ENCODE measurements around the gene GALNT13. TPM values are rescaled to one million over a fixed set of nuclear protein-coding genes. Genes with fewer than 3 reads are reported as not detected.

GALNT13 gene
- total and polyA plus RNA-seq, 5 donors, result 0.91 to 4.6 (median 3.6) TPM

DNA sequence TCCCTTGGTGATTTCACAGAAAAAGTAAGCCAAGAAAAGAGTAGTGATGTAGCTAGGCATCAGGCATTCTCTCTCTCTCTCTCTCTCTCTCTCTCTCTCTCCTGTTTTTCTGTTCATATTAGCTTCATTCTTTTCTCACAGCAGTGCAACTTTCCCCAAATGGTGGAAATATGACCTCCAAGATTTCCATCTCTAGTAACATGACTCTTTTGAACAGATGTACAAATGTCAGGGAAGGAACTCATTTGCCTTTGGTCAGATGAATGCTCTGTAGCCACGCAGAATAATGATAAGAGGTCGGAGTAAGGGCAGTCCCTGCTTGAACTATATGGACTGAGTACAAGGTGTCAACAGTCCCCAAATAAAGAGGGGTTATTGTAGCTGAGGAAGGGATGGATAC is 316.2 kb downstream of the GALNT13 start:
- no peak for DNase-seq
- H3K4me1 ChIP-seq (ENCODE audit: control insufficient read depth, insufficient read depth, low read length), result no peaks in the 10 kb centered on the region
- intact Hi-C loops (cut with DNase I), result no loop called here
- H3K4me3 ChIP-seq (ENCODE audit: low read length), result no peak overlapping the region
- 38% methylated on average over 2 of the region's 2 CpGs for WGBS
- no peak overlapping the region for H3K27ac ChIP-seq (ENCODE audit: low read length)
- ATAC-seq, result no peak
- no peaks in the 10 kb centered on the region for H3K27me3 ChIP-seq (ENCODE audit: control insufficient read depth, insufficient read depth)
- H3K9me3 ChIP-seq (ENCODE audit: control insufficient read depth, low read length), result no peaks in the 10 kb centered on the region

DNA sequence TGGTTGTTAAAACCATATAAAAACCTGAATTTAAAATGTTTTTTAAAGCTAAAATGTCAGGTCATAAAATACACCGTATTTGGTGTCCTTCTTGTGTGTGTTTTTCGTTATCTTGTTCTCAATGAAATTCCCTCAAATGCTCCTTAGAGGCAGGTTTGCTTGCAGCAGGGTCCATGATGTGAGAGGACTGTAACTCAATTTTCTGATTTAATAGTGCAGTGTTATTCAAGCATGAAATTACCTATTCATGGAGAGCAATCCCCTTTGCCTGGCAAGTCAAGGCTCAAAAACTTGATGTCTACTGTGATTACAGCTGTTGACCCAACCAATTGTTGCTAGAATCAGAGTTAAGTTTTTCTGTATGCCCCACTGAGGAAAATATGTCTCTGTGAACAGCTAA is 318.2 kb downstream of the GALNT13 start:
- no peak overlapping the region for H3K4me3 ChIP-seq (ENCODE audit: low read length)
- no peaks in the 10 kb centered on the region for H3K9me3 ChIP-seq (ENCODE audit: control insufficient read depth, low read length)
- H3K4me1 ChIP-seq (ENCODE audit: control insufficient read depth, insufficient read depth, low read length), result no peaks in the 10 kb centered on the region
- DNase-seq (no peak), ATAC-seq (no peak)
- no peak overlapping the region for H3K27ac ChIP-seq (ENCODE audit: low read length)
- WGBS, result 81% methylated on average over 2 of the region's 2 CpGs
- no peaks in the 10 kb centered on the region for H3K27me3 ChIP-seq (ENCODE audit: control insufficient read depth, insufficient read depth)
- intact Hi-C loops (cut with DNase I), result no loop called here

DNA sequence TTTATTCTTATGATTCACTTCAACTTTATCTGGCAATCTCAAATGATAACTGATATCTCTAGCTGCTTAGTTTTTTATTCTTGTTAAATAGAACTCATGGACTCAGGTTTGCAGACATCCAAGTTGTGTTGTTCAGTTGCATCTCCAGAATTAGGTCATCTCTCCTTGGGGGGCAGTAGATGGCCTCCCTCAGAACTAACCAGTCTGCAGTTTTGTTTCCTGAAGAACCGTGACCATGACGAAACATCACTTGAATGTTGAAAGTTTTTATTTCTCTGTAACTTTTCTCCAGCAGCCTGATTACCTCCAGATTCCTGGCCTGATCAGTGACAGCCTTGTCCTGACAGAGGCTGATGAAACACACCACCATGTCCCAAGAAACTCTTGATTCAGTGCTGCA is 321.5 kb downstream of the GALNT13 start:
- 70% methylated on average over 2 of the region's 2 CpGs for WGBS
- intact Hi-C loops (cut with DNase I), result no loop called here
- no peak for ATAC-seq

DNA sequence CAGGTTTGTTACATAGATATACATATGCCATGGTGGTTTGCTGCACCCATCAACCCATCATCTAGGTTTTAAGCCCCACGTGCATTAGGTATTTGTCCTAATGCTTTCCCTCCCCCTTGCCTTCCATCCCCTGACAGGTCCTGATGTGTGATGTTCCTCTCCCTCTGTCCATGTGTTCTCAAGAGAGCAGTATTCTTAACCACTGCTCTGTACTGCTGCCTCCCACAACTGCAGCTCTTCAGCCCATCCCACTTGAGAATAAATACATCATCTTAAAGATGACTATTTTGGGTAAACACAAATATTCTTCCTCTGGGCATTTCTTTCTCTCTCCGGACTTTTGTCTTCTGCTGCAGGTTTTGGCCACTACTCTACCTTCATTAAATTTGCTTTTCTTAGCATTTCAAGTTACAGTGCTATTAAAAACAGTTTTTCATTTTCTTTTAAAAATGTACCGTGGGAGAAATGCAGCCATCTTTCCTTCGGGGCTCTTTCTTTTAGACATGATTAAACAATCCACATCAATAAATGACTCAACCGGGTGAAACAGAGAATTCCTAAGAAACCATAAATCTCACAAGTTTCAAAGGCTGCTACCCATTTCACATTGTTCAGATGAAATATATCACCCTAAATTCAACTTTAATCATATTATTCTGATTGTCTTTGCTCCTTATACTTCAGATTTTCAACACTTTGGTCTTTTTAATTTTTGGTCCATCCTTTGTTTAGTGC is 323.4 kb downstream of the GALNT13 start:
- ATAC-seq (no peak), DNase-seq (no peak)
- Histone ChIP-seq H3K4me1 (ENCODE audit: control insufficient read depth, insufficient read depth, low read length) (no peaks in the 10 kb centered on the region), H3K27ac (ENCODE audit: low read length) (no peak overlapping the region), H3K4me3 (ENCODE audit: low read length) (no peak overlapping the region), H3K9me3 (ENCODE audit: control insufficient read depth, low read length) (no peaks in the 10 kb centered on the region), H3K27me3 (ENCODE audit: control insufficient read depth, insufficient read depth) (no peaks in the 10 kb centered on the region)
- WGBS, result 80% methylated on average over 5 of the region's 5 CpGs
- intact Hi-C loops (cut with DNase I), result no loop called here

More for the DNA sequence above, 321.5 kb downstream of the GALNT13 start:
- Histone ChIP-seq H3K4me3 (ENCODE audit: low read length) (no peak overlapping the region), H3K27me3 (ENCODE audit: control insufficient read depth, insufficient read depth) (no peaks in the 10 kb centered on the region), H3K9me3 (ENCODE audit: control insufficient read depth, low read length) (no peaks in the 10 kb centered on the region), H3K4me1 (ENCODE audit: control insufficient read depth, insufficient read depth, low read length) (no peaks in the 10 kb centered on the region), H3K27ac (ENCODE audit: low read length) (no peak overlapping the region)
- DNase-seq, result no peak

GRCh38 chr2:154195644-154196195 is 324.0 kb downstream of the GALNT13 start:
- intact Hi-C loops (cut with DNase I), result no loop called here
- Histone ChIP-seq H3K27me3 (ENCODE audit: control insufficient read depth, insufficient read depth) (no peaks in the 10 kb centered on the region), H3K4me1 (ENCODE audit: control insufficient read depth, insufficient read depth, low read length) (no peaks in the 10 kb centered on the region), H3K4me3 (ENCODE audit: low read length) (no peak overlapping the region), H3K27ac (ENCODE audit: low read length) (no peak overlapping the region), H3K9me3 (ENCODE audit: control insufficient read depth, low read length) (no peaks in the 10 kb centered on the region)
- ATAC-seq, result no peak
- DNase-seq, result no peak

- Histone ChIP-seq H3K4me3 (ENCODE audit: low read length) (no peak overlapping the region), H3K9me3 (ENCODE audit: control insufficient read depth, low read length) (no peaks in the 10 kb centered on the region), H3K27ac (ENCODE audit: low read length) (no peak overlapping the region), H3K27me3 (ENCODE audit: control insufficient read depth, insufficient read depth) (no peaks in the 10 kb centered on the region), H3K4me1 (ENCODE audit: control insufficient read depth, insufficient read depth, low read length) (no peaks in the 10 kb centered on the region)
- 50% methylated on average over 1 of the region's 1 CpG for WGBS
- ATAC-seq (no peak), DNase-seq (no peak)
- intact Hi-C loops (cut with DNase I), result no loop called here
These were observed 327.1 kb downstream of the GALNT13 start for GRCh38 chr2:154198866-154199265.

GRCh38 chr2:154203206-154203605 is 331.5 kb downstream of the GALNT13 start:
- no peak overlapping the region for H3K27ac ChIP-seq (ENCODE audit: low read length)
- H3K4me1 ChIP-seq (ENCODE audit: control insufficient read depth, insufficient read depth, low read length), result no peaks in the 10 kb centered on the region
- ATAC-seq, result no peak
- H3K9me3 ChIP-seq (ENCODE audit: control insufficient read depth, low read length), result no peaks in the 10 kb centered on the region
- H3K4me3 ChIP-seq (ENCODE audit: low read length), result no peak overlapping the region
- intact Hi-C loops (cut with DNase I), result no loop called here
- H3K27me3 ChIP-seq (ENCODE audit: control insufficient read depth, insufficient read depth), result no peaks in the 10 kb centered on the region
- DNase-seq, result no peak

GRCh38 chr2:154203902-154204301 is 332.2 kb downstream of the GALNT13 start:
- H3K4me1 ChIP-seq (ENCODE audit: control insufficient read depth, insufficient read depth, low read length), result no peaks in the 10 kb centered on the region
- H3K27me3 ChIP-seq (ENCODE audit: control insufficient read depth, insufficient read depth), result no peaks in the 10 kb centered on the region
- no peak overlapping the region for H3K27ac ChIP-seq (ENCODE audit: low read length)
- ATAC-seq (no peak), DNase-seq (no peak)
- H3K4me3 ChIP-seq (ENCODE audit: low read length), result no peak overlapping the region
- intact Hi-C loops (cut with DNase I), result no loop called here
- WGBS, result 86% methylated on average over 2 of the region's 2 CpGs
- no peaks in the 10 kb centered on the region for H3K9me3 ChIP-seq (ENCODE audit: control insufficient read depth, low read length)

- WGBS, result 78% methylated on average over 2 of the region's 2 CpGs
- no peaks in the 10 kb centered on the region for H3K27me3 ChIP-seq (ENCODE audit: control insufficient read depth, insufficient read depth)
These were observed 335.7 kb downstream of the GALNT13 start for GRCh38 chr2:154207288-154208047.

DNA sequence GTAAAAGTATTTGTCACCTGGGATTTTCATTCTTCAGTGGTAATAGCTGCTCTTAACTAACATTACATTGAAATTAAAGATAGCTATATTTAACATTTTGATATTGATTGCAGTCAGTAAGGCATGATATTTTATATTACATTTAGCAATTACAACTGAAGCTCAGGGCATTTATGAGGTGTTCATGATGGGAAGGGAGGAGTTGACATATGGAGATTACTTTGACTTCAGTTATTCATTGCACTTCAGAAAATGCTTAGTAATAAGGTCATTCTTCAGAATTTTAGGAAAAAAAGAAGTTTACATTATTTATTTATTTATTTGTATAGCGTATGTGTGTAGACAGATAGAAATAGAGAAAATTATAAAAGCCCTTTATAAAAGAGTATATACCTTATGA is 352.0 kb downstream of the GALNT13 start:
- ATAC-seq, result no peak
- Histone ChIP-seq H3K4me3 (ENCODE audit: low read length) (no peak overlapping the region), H3K27ac (ENCODE audit: low read length) (no peak overlapping the region), H3K9me3 (ENCODE audit: control insufficient read depth, low read length) (no peaks in the 10 kb centered on the region), H3K27me3 (ENCODE audit: control insufficient read depth, insufficient read depth) (no peaks in the 10 kb centered on the region), H3K4me1 (ENCODE audit: control insufficient read depth, insufficient read depth, low read length) (no peaks in the 10 kb centered on the region)
- no peak for DNase-seq
- intact Hi-C loops (cut with DNase I), result no loop called here
- 89% methylated on average over 1 of the region's 1 CpG for WGBS

More at GRCh38 chr2:154207288-154208047, 335.7 kb downstream of the GALNT13 start:
- DNase-seq, result no peak
- intact Hi-C loops (cut with DNase I), result no loop called here
- Histone ChIP-seq H3K27ac (ENCODE audit: low read length) (no peak overlapping the region), H3K4me3 (ENCODE audit: low read length) (no peak overlapping the region), H3K9me3 (ENCODE audit: control insufficient read depth, low read length) (no peaks in the 10 kb centered on the region), H3K4me1 (ENCODE audit: control insufficient read depth, insufficient read depth, low read length) (no peaks in the 10 kb centered on the region)
- no peak for ATAC-seq

DNA sequence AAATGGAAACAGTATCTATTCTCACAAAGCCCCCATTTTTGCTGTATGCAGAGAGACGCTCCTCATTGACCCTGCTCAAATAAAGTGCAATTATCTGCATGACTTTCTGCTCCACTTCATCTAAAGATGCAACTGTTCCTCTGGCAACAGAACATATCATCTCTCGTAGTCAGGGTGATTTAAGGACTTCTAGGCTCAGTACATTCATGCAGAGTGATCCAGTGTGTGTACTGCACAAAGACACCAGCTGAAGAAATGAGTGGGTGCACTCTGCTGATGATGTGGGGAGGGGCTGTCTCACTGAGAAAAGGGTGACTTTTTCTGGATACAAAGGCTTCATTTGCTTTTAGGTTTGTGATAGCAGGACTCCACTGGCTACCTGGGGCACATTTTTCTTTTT is 355.2 kb downstream of the GALNT13 start:
- intact Hi-C loops (cut with DNase I), result no loop called here
- DNase-seq (no peak), ATAC-seq (no peak)
- 61% methylated on average over 2 of the region's 2 CpGs for WGBS
- no peaks in the 10 kb centered on the region for H3K4me1 ChIP-seq (ENCODE audit: control insufficient read depth, insufficient read depth, low read length)
- H3K9me3 ChIP-seq (ENCODE audit: control insufficient read depth, low read length), result no peaks in the 10 kb centered on the region
- no peak overlapping the region for H3K4me3 ChIP-seq (ENCODE audit: low read length)
- no peaks in the 10 kb centered on the region for H3K27me3 ChIP-seq (ENCODE audit: control insufficient read depth, insufficient read depth)
- H3K27ac ChIP-seq (ENCODE audit: low read length), result no peak overlapping the region

Data from right cardiac atrium (tissue), 5 donors.